Endothelial cell of umbilical vein (primary cell): ENCODE measurements around the gene FBLN7.

Experiments
- CTCF ChIP-seq, 2 donors: IDR thresholded peaks; 1 replicate in 1 of 2; 2 replicates in 1 of 2; pipeline ENCODE4 v1.5.1; 2011; ENCODE audit warnings: low read length in 2 of 2, mild to moderate bottlenecking in 2 of 2, moderate library complexity in 2 of 2, control low read depth in 1 of 2, inconsistent platforms in 1 of 2, low read depth in 1 of 2; ENCODE audit not compliant: insufficient read depth in 1 of 2; ENCODE audit errors: extremely low read depth in 1 of 2
- POLR2A ChIP-seq: IDR thresholded peaks from 2 replicates; pipeline ENCODE4 v1.6.1; 2012; ENCODE audit warnings: low read depth, mild to moderate bottlenecking, control low read depth, low read length

- TF ChIP-seq CTCF (IDR thresholded peaks at IDR 0.05; ENCODE audit: extremely low read depth in 1 of 2, insufficient read depth in 1 of 2, low read depth in 1 of 2, low read length in 2 of 2) = no peak
- no peak for TF ChIP-seq POLR2A
These were observed 4.8 kb upstream of the FBLN7 start for GRCh38 chr2:112133344-112133743.
